GM12892 (cell line): ENCODE measurements around the gene RHEB.
A peak's percentile ranks its signal among the peaks of the same experiment; 100 is the strongest.

Experiments
- DNase-seq: peaks from one replicate; pipeline ENCODE4 v3.0.0; 2011; ENCODE audit not compliant: insufficient read length
- FAIRE-seq: peaks from 2 replicates; lab custom pipeline; 2011; peaks lifted over from hg19 to GRCh38; lab: Jason Lieb, UNC
- POLR2A ChIP-seq: IDR thresholded peaks from 2 replicates; pipeline ENCODE4 v1.6.1; 2011; ENCODE audit warnings: low read depth, low read length, control low read depth
- POLR2AphosphoS5 ChIP-seq: IDR thresholded peaks from 2 replicates; pipeline ENCODE4 v1.6.1; 2011; ENCODE audit warnings: low read depth, low read length, control low read depth
- TAF1 ChIP-seq: IDR thresholded peaks from 2 replicates; pipeline ENCODE4 v1.6.1; 2011; ENCODE audit warnings: low read depth, mild to moderate bottlenecking, control low read depth, low read length, borderline replicate concordance

RHEB gene

DNA sequence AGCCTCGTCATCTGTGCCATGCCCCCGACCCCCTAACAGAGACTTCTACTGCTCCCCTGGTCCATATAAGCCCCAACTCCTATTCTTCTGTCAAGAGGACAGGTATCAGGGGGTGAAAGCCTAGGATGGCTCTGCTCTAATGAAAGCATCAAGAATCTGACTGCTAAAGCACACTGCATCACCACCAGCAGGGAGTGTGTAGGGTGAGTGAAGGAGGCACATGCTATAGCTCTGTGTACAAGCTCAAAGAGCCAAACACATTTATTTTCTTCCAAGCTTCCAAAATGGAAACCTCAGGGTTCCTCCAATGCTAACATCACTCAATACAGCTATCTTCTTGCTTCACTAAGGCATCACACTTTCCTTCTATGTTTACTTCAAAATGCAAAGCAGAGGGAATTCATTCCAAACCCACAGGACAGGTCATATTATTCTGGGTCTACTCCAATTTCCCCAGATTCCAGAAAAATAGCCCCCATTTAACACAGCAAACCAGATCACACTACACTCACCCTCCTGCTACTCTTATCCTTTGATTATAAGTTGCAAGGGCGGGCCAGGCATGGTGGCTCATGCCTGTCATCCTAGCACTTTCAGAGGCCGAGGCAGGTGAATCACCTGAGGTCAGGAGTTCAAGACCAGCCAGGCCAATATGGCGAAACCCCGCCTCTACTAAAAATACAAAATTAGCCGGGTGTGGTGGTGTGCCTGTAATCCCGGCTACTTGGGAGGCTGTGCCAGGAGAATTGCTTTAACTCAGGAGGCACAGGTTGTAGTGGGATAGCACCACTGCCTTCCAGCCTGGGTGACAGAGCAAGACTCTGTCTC is 36.6 kb downstream of the RHEB start:
- DNase-seq (no peak), FAIRE-seq (no peak)
- TF ChIP-seq POLR2A = no peak
- no peak for TF ChIP-seq POLR2AphosphoS5
- TF ChIP-seq TAF1 = no peak

GRCh38 chr7:151481650-151482505 is 37.8 kb downstream of the RHEB start:
- FAIRE-seq = no peak
- TF ChIP-seq TAF1 (no peak), POLR2A (no peak), POLR2AphosphoS5 (no peak)

GRCh38 chr7:151477867-151478266 is 41.8 kb downstream of the RHEB start:
- FAIRE-seq (peak; percentile 51), DNase-seq (no peak)
- TF ChIP-seq POLR2A (no peak), TAF1 (no peak), POLR2AphosphoS5 (no peak)

More at GRCh38 chr7:151481650-151482505, 37.8 kb downstream of the RHEB start:
- DNase-seq = no peak

DNA sequence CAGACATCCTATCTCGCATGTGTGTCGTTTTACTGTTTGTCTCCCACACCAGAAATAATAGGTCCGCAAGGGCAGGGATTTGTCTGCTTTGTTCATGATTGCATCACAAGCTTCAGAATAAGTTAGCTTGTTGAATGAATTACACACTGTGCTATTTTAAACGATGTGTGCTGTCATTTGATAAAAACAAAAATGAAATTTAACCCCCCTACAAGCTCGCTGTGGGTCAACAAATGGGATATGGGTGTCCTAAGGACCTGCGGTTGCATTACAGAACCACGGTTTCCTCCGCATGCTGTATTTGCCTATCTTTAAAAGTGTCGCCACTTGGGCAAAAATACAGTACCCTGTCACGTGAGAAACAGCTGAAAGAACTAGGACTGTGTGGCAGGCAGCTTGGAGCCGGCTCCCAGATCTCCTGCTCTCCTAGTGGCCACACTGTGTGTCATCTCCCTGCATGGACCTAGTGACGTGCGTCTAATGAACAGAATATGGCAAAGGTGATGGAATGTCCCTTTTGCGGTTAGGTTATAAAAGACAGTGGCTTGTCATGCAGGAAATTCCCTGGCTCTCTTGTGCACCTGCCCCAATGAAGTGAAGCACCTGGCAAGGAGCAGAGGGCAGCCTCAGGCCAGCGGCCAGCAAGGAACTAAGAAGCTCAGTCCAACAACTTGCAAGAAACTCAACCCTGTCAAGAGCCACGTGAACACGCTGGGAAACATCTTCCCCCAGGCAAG is 46.9 kb downstream of the RHEB start:
- TF ChIP-seq POLR2A (no peak; the same call in none of the 2 replicates), POLR2AphosphoS5 (no peak; the same call in 1 of the 2 replicates), TAF1 (no peak)
- FAIRE-seq (peak; percentile 92), DNase-seq (no peak)

- TF ChIP-seq POLR2AphosphoS5 (no peak), POLR2A (no peak), TAF1 (no peak)
- DNase-seq (no peak), FAIRE-seq (peak; percentile 61)
Observed at GRCh38 chr7:151470711-151471110, 49.0 kb downstream of the RHEB start.

GRCh38 chr7:151469281-151469680 is 50.4 kb downstream of the RHEB start:
- no peak for FAIRE-seq

GRCh38 chr7:151468217-151469018 is 51.3 kb downstream of the RHEB start:
- TF ChIP-seq POLR2A (0 out of 2 replicates have a peak, but pooled peaks have one; percentile 13), TAF1 (no peak)
- FAIRE-seq (no peak), DNase-seq (no peak)

More at GRCh38 chr7:151469281-151469680, 50.4 kb downstream of the RHEB start:
- TF ChIP-seq TAF1 = no peak
- TF ChIP-seq POLR2AphosphoS5 = no peak
- no peak for TF ChIP-seq POLR2A
- DNase-seq = no peak

DNA sequence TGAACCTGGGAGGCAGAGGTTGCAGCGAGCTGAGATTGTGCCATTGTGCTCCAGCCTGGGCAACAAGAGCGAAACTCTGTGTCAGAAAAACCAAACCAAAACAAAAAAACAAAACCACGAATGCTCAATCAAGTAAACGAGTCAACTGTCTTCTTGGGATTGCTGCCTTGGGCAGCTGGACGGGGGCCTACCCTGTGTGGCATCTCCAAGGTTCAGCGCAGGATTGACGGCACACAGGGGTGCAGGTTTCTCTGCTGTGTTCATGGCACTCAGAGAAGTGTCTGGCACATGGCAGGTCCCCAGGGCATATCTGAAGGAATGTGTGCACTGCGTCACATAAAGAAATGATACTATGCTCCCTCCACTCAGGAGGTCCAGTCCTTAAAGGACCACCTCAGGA is 54.5 kb downstream of the RHEB start:
- FAIRE-seq (no peak), DNase-seq (no peak)
- peak; percentile 65; the same call in 1 of the 2 replicates for TF ChIP-seq POLR2AphosphoS5
- TF ChIP-seq POLR2A = no peak

DNA sequence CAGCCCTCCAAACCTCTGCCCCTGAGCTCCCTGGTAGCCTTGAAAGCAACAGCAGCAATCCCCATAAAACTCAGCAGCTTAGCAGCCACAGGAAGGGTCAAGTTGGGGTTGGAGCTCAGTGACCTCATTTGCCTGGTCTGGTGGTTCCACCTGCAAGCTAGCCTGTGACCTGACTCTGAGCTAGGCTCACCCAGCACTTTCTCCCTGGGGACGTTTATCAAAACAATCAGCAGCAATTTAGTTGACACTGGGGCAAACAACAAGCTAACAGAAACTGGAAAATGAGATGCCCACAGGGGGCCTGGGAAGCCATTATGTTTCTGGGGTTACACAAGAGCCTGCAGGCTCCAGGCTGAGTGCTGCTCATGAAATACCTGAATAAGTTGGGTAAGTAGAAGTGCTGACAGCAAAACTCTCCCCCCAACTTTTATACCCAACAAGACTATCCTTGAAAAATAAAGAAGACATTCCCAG is 57.4 kb downstream of the RHEB start:
- no peak for FAIRE-seq
- TF ChIP-seq POLR2AphosphoS5 = no peak
- TF ChIP-seq TAF1 = no peak
- no peak for TF ChIP-seq POLR2A
- DNase-seq = no peak

DNA sequence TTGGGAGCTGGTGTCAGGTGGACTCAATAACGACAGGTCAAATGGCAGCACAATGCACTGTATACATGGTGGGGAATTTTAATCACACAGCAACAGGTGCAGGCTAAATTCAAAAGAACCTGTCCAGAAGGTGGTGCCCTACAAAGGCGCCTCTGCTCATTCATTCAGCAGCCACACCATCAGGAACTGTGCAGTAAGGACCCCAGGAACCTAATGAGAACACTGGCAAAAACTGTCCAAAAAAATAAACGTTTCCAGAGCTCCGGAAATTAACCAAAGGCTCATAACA is 57.8 kb downstream of the RHEB start:
- FAIRE-seq = no peak
- TF ChIP-seq POLR2A (no peak), POLR2AphosphoS5 (no peak), TAF1 (no peak)
- no peak for DNase-seq
